Neutrophil (primary cell): ENCODE measurements around the gene KCNC2.

ENCODE experiments used
- H3K27ac ChIP-seq: fragments of 200-600 bp; sonication (generic); 2 replicates; pipeline ENCODE4 v1.5.1; 2016; ENCODE audit warnings: mild to moderate bottlenecking, moderate library complexity
- H3K27me3 ChIP-seq: fragments of 200-600 bp; sonication (generic); 2 replicates; pipeline ENCODE4 v1.6.0; 2016; ENCODE audit warnings: mild to moderate bottlenecking
- H3K36me3 ChIP-seq: fragments of 200-600 bp; sonication (generic); 2 replicates; pipeline ENCODE4 v1.5.1; 2017
- H3K4me1 ChIP-seq, 2 experiments: fragments of 200-600 bp in 1 of 2; sonication (generic) in 1 of 2; 1 replicate in 1 of 2; 2 replicates in 1 of 2; pipeline versions ENCODE4 v1.5.1 to v1.6.1; 2013 to 2016; ENCODE audit warnings: low read depth in 1 of 2, low read length in 1 of 2, mild to moderate bottlenecking in 1 of 2, moderate library complexity in 1 of 2; ENCODE audit not compliant: control insufficient read depth in 1 of 2, insufficient read depth in 1 of 2
- H3K4me3 ChIP-seq, 2 experiments: fragments of 200-600 bp in 1 of 2; sonication (generic) in 1 of 2; 1 replicate in 1 of 2; 2 replicates in 1 of 2; pipeline ENCODE4 v1.5.1; 2013 to 2016; ENCODE audit warnings: low read depth in 1 of 2, low read length in 1 of 2, mild to moderate bottlenecking in 1 of 2, moderate library complexity in 1 of 2
- H3K9me3 ChIP-seq: fragments of 200-600 bp; sonication (generic); 2 replicates; pipeline ENCODE4 v1.5.1; 2016
- CTCF ChIP-seq: fragments of 200-600 bp; sonication (generic); IDR thresholded peaks from 2 replicates; pipeline ENCODE4 v1.5.1; 2016; ENCODE audit warnings: antibody characterized with exemption

KCNC2 gene

GRCh38 chr12:75209812-75210138 lies at the start of gene KCNC2:
Gene KCNC2, minus strand, starts transcription at chr12:75209839.
- TF ChIP-seq CTCF: no peak
- Histone ChIP-seq H3K4me1 (no peaks in the 10 kb centered on the region), H3K36me3 (no peaks in the 10 kb centered on the region), H3K27ac (no peak within 1 kb of the TSS), H3K4me3 (no peak within 1 kb of the TSS), H3K27me3 (peaks cover 65% of the 10 kb centered on the region), H3K9me3 (no peaks in the 10 kb centered on the region)

- H3K27me3 ChIP-seq: no peaks in the 10 kb centered on the region
- H3K27ac ChIP-seq: no peak overlapping the region
- H3K4me3 ChIP-seq: no peak overlapping the region
- no peaks in the 10 kb centered on the region for H3K4me1 ChIP-seq
- H3K36me3 ChIP-seq: no peaks in the 10 kb centered on the region
- no peaks in the 10 kb centered on the region for H3K9me3 ChIP-seq
- no peak for TF ChIP-seq CTCF
Observed at GRCh38 chr12:75259143-75259542, 49.5 kb upstream of the KCNC2 start.

GRCh38 chr12:75257510-75257909 lies 47.9 kb upstream of the KCNC2 start:
- Histone ChIP-seq H3K27ac (no peak overlapping the region), H3K4me3 (no peak overlapping the region), H3K27me3 (no peaks in the 10 kb centered on the region), H3K4me1 (no peaks in the 10 kb centered on the region), H3K9me3 (no peaks in the 10 kb centered on the region), H3K36me3 (no peaks in the 10 kb centered on the region)
- no peak for TF ChIP-seq CTCF

DNA sequence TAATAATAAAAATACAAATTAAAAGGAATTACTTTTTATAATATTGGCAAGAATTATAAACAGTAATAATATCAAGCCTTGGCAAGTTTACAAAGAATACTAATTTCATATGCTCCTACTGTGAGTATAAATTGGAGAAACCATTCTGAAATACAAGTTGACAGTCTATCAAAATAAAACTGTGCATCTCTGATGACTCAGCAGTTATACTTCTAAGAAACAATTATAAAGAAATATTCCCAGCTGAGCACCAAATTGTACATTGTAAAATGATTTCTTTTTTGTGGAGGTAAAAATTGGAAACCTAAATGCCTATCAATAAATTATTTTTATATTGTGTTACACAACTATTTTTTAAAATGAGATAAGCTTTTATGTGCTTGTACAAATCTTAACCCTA lies 35.5 kb upstream of the KCNC2 start:
- Histone ChIP-seq H3K4me3 (no peak overlapping the region), H3K4me1 (no peaks in the 10 kb centered on the region)
- TF ChIP-seq CTCF: no peak

GRCh38 chr12:75239987-75240386 lies 30.3 kb upstream of the KCNC2 start:
- no peaks in the 10 kb centered on the region for H3K9me3 ChIP-seq
- no peaks in the 10 kb centered on the region for H3K27me3 ChIP-seq
- no peak overlapping the region for H3K27ac ChIP-seq
- no peak overlapping the region for H3K4me3 ChIP-seq
- no peaks in the 10 kb centered on the region for H3K36me3 ChIP-seq
- no peaks in the 10 kb centered on the region for H3K4me1 ChIP-seq
- TF ChIP-seq CTCF: no peak

More for the DNA sequence above, 35.5 kb upstream of the KCNC2 start:
- Histone ChIP-seq H3K36me3 (no peaks in the 10 kb centered on the region), H3K9me3 (no peaks in the 10 kb centered on the region), H3K27ac (no peak overlapping the region), H3K27me3 (no peaks in the 10 kb centered on the region)

DNA sequence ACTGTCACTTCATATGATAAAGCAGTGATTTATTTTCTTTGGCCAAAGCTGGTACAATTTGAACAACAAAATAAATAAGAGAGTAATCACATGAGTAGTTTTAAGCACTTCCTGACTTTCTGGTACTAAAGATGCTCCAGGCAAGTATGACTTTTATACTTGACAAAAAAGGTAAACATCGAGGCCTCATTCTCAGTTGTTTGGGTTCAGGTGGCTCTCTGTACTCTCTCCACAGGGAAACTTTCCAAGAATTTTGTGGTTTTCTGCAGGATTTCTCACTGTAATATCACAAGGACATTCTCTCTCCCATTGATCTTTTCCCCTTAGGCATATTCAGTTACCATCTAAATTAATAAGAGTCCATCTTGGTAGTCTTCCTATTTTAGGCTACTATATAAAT lies 26.6 kb upstream of the KCNC2 start:
- H3K27ac ChIP-seq: no peak overlapping the region
- no peaks in the 10 kb centered on the region for H3K27me3 ChIP-seq
- no peak for TF ChIP-seq CTCF

More for the DNA sequence above, 26.6 kb upstream of the KCNC2 start:
- H3K4me1 ChIP-seq: no peaks in the 10 kb centered on the region
- no peaks in the 10 kb centered on the region for H3K36me3 ChIP-seq
- no peaks in the 10 kb centered on the region for H3K9me3 ChIP-seq
- H3K4me3 ChIP-seq: no peak overlapping the region
